ENCODE data around the gene MS4A4E.
A peak's percentile ranks its signal among the peaks of the same experiment; 100 is the strongest.
"Not testable (repeated sequence)": the region's sequence is repeated elsewhere in the genome, so short reads cannot be mapped to it uniquely, and the experiment has no call there.

MS4A4E gene

DNA sequence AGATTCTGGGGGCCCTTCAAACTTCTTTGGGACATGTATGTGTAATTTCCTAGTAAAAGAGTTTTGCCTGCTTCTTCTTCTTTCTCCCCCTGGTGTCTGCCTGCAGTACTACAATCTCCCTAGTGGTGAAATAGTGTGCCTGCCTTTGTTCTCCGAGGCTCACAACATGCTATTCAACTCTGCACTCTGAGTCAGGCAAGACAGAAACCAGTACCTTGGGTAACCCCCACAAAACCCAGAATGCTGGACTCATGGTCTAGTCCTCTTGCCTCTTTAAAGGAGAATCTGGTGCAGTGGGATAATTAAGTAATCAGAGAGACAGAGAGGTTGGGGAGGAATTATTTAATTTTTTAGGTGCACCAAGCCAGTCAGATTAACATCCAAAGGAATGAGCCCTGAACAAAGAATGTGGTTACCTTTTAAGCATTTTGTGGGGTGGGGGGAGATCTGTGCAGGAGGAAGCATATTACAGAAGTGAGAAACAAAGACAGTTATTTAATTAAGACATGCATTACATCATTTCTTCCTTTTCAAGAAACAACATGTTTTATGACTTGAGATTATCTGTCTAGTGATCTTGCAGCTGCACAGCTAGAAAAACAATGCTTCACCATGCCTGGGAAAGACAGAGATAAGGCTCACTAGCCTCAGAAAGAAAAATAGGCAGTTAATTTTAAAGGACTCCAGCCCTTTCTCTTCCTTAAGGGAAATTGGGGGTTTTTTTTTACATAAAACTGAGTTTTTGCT, 49.1 kb downstream of the MS4A4E start:
- TF ChIP-seq, protein P1, sequence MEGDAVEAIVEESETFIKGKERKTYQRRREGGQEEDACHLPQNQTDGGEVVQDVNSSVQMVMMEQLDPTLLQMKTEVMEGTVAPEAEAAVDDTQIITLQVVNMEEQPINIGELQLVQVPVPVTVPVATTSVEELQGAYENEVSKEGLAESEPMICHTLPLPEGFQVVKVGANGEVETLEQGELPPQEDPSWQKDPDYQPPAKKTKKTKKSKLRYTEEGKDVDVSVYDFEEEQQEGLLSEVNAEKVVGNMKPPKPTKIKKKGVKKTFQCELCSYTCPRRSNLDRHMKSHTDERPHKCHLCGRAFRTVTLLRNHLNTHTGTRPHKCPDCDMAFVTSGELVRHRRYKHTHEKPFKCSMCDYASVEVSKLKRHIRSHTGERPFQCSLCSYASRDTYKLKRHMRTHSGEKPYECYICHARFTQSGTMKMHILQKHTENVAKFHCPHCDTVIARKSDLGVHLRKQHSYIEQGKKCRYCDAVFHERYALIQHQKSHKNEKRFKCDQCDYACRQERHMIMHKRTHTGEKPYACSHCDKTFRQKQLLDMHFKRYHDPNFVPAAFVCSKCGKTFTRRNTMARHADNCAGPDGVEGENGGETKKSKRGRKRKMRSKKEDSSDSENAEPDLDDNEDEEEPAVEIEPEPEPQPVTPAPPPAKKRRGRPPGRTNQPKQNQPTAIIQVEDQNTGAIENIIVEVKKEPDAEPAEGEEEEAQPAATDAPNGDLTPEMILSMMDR (IDR thresholded peaks at IDR 0.05; ENCODE audit: low read depth, low read length, missing control alignments) = peak; percentile 94
- peak; percentile 49 for DNase-seq (ENCODE audit: low read depth)
- no peak overlapping the region for H3K4me3 ChIP-seq (ENCODE audit: low read depth, low read length)

DNA sequence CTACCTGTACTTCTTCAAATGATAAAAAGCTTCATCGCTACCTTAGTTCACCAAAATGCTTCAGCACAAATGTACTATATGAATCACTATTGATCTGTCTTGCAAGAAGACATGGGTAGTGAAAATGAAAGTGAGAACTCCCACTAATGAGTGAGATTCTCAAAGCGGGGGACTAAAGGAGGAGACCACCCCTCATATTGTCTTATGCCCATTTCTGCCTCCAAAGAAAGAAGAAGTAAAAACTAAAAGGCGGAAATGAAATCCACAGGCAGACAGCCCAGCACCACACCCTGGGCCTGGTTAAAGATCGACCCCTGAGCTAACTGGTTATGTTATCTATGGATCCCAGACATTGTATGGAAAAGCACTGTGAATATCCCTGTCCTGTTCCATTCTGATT, 50.4 kb downstream of the MS4A4E start:
- DNase-seq (ENCODE audit: low read depth); H3K4me3 ChIP-seq (ENCODE audit: low read depth, low read length): not testable (repeated sequence)

DNA sequence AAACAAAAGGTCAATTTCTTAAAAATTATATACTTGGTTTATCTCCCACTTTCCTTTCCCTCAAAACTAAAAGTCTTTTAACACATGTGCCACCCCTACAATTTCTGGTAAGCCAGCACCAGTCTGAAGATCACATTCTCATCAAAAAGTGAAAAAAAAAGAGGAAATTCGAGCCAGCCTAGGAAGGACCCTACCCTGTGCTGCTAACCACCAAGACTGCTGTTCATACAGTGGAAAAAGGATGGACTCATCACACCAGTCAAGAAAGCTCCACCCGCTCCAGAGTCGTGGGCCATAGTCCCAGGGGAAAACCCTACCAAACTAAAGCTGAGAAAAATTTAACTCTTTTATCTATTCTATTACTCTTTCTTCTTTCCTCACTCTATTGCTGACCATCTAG, 54.5 kb downstream of the MS4A4E start:
- not testable (repeated sequence) for H3K4me3 ChIP-seq (ENCODE audit: low read depth, low read length); DNase-seq (ENCODE audit: low read depth)

DNA sequence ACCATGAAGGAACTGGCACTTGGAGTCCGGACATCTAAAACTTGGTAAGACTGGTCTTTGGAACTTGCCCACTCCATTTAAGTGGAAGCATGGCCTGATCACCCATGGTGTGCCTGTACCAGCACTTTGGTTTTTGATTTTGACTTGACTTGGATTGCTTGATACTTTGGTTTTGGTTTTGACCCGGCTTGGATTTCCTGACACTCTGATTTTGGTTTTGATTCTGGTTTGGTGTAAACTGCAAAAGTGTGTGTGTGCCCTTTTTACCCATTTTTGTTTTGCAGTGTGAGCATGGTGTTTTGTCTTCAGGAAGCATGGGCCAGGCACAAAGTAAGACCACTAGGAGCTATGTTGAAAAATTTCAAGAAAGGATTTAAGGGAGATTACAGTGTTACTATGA, 56.8 kb downstream of the MS4A4E start:
- H3K4me3 ChIP-seq (ENCODE audit: low read depth, low read length); DNase-seq (ENCODE audit: low read depth): not testable (repeated sequence)

DNA sequence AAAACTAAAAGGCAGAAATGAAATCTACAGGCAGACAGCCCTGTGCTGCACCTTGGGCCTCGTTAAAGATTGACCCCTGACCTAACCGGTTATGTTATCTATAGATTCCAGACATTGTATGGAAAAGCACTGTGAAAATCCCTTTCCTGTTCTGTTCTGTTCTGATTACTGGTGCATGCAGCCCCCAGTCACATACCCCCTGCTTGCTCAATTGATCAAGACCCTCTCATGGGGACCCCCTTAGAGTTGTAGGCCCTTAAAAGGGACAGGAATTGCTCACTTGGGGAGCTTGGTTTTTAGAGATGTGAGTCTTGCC, 57.5 kb downstream of the MS4A4E start:
- not testable (repeated sequence) for DNase-seq (ENCODE audit: low read depth); H3K4me3 ChIP-seq (ENCODE audit: low read depth, low read length)

DNA sequence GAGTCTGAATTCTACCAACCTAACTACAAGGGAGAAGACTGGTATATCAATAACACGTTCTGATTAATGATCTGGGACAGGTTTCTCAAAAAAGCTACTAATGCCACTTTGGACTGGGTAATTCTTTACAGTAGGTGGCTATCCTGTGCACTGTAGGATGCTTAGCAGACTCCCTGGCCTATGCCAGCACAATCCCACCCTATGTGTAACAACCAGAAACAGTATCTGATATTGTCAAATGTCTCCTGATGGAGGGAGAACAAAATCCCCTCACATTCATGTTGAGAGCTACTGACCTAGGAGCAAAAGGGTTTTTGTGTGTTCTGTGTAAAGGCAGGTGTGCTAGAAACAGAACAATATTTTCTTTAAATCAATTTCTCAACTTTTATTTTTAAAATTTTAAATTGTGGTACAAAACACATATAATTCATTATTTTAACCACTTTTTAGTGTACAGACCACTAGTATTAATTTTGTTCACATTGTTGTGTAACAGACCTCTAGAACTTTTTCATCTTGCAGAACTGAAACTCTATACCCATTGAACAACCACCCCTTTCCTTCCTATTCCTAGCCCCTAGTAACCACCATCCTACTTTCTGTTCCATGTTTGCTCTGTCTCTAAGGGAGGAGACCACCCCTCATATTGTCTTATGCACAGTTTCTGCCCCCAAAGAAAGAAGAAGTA, 58.0 kb downstream of the MS4A4E start:
- H3K4me3 ChIP-seq (ENCODE audit: low read depth, low read length) = no peak overlapping the region
- peak; percentile 37 for DNase-seq (ENCODE audit: low read depth)
- TF ChIP-seq, protein P1 (IDR thresholded peaks at IDR 0.05; ENCODE audit: low read depth, low read length, missing control alignments) = no peak

DNA sequence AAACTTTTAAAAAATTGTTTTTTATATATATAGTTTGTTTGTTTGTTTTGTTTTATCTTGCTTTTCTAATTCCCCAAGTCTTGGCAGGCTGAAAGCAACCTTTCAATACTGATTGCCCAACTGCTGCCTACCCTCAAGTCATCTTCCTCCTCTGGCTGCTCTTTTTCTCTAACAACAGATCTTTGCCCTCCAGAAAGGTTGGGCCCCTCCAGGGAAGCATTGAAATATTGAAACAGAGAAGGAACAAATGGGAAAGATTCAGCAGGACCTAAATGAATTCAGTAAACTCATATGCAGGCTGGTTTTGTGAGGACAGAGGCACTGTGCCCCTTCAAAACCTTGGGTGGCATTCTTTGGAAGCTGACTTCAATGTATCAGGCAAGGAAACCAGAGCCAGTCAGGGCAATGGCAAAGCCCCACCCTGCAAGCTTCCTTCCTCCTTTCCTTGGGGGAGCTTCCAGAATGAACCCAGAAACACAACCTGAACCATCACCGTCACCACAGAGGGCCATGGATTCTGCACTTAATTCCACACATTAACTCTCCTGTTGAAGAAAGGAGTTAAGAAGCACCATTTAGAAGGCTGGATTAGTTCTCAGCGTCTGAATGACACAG, 59.2 kb downstream of the MS4A4E start:
- H3K4me3 ChIP-seq (ENCODE audit: low read depth, low read length) = no peak overlapping the region
- TF ChIP-seq, protein P1 (IDR thresholded peaks at IDR 0.05; ENCODE audit: low read depth, low read length, missing control alignments) = no peak
- no peak for DNase-seq (ENCODE audit: low read depth)

DNA sequence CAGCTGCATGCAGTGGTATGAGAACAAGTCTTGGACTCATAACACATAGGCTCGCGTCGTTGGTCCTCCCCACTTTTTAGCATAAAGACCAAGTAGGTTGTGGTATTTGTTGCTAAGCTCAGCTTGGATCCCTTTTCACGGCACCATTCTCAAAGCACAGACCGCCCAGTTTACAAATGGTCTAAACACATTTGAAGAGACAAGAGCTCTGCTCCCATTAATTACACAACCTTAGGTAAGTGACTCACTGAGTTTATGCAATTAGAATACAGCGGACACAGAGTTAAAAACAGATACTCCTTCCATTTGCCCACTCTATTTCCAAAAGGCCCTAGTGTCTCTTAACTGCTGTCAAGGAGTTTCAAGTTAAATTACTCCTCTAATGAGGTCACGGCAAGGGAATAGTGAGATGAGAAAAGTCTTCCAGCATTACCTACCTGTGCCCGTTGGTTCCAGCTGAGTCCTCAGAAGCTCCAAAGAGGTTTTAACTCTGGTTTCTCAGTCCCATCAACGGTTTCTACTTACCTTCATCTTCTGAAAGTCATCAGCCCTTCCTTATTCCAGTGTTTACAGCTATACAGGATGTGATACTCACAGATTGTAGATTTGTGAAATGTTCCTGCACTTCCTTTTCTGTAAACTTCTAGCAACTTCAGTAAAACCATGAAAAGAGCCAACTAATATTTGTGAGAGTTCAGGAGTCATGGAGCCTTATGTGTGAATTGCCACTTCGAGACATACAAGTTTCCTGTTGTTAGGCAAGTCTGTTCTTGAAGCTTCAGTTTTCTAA, 60.2 kb downstream of the MS4A4E start, which contains the start of gene MS4A6A:
Gene MS4A6A (minus strand): TSS at position 543 of the 790 bp plus-strand sequence. CDS start 1,356 bp downstream, outside the sequence.
- TF ChIP-seq, protein P1 (IDR thresholded peaks at IDR 0.05; ENCODE audit: low read depth, low read length, missing control alignments) = no peak
- DNase-seq (ENCODE audit: low read depth) = no peak
- no peak within 1 kb of the TSS for H3K4me3 ChIP-seq (ENCODE audit: low read depth, low read length)
